B cell (primary cell): ENCODE results near the gene PLK1.

Experiments used
- EZH2 ChIP-seq: IDR thresholded peaks from 2 replicates; pipeline ENCODE4 v1.6.1; 2012; ENCODE audit warnings: borderline replicate concordance, low read depth, mild to moderate bottlenecking, moderate library complexity, low read length; ENCODE audit not compliant: insufficient read depth, poor library complexity, severe bottlenecking
- TF ChIP-seq, protein P1 (sequence below): fragments of 200-600 bp; IDR thresholded peaks from one replicate; pipeline ENCODE4 v1.8.0; 2022; ENCODE audit warnings: antibody characterized with exemption, mild to moderate bottlenecking

DNA sequence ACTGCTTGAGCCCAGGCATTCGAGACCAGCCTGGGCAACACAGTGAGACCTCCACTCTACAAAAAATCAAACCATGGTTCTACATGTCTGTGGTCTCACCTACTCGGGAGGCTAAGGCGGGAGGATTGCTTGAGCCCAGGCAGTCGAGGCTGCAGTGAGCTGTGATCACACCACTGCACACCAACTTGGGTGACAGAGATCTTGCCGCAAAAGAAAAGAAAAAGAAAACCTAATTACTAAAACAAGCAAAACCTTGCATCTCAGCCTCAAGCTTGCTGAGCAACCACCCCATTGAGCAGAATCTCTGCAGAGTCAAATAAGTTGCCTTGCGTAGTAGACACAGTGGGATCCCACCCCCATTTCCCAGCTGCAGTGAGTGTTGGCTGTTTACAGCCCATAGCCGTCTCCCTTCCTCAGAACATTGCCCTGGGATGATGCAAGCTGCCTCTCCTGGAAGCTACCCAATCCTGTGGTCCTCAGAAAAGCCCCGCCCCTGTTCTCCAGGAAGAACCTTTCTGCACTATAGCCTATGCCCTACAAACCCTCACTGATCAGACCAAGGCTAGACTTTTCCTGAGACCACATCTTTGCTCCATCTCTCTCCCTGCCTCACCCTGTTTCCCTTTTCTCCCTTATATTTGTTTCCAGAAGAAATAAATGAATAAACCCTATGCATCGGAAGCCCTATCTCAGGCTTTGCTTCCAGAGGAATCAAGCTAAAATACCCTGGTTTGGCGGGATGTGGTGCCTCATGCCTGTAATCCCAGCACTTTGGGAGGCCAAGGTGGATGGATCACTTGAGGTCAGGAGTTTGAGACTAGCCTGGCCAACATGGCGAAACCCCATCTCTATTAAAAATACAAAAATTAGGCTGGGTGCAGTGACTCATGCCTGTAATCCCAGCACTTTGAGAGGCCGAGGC, 51.1 kb downstream of the PLK1 start:
- TF ChIP-seq, protein P1, sequence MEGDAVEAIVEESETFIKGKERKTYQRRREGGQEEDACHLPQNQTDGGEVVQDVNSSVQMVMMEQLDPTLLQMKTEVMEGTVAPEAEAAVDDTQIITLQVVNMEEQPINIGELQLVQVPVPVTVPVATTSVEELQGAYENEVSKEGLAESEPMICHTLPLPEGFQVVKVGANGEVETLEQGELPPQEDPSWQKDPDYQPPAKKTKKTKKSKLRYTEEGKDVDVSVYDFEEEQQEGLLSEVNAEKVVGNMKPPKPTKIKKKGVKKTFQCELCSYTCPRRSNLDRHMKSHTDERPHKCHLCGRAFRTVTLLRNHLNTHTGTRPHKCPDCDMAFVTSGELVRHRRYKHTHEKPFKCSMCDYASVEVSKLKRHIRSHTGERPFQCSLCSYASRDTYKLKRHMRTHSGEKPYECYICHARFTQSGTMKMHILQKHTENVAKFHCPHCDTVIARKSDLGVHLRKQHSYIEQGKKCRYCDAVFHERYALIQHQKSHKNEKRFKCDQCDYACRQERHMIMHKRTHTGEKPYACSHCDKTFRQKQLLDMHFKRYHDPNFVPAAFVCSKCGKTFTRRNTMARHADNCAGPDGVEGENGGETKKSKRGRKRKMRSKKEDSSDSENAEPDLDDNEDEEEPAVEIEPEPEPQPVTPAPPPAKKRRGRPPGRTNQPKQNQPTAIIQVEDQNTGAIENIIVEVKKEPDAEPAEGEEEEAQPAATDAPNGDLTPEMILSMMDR, result no peak
- TF ChIP-seq EZH2, result no peak
